Measurements from ENCODE around the gene APOB. TPM values are rescaled to one million over a fixed set of nuclear protein-coding genes. Genes with fewer than 3 reads are reported as not detected.

APOB gene
- total RNA-seq, 2 donors from 2014 or later = 7.5 to 14.1 TPM

- Histone ChIP-seq H3K36me3 (ENCODE audit: control insufficient read depth, insufficient read depth, low read length) (no peaks in the 10 kb centered on the region), H3K27me3 (ENCODE audit: control insufficient read depth, insufficient read depth, low read length, poor library complexity, severe bottlenecking) (no peaks in the 10 kb centered on the region), H3K9me3 (ENCODE audit: control insufficient read depth, low read length) (no peaks in the 10 kb centered on the region), H3K4me3 (ENCODE audit: low read length) (no peak overlapping the region), H3K27ac (ENCODE audit: low read depth, low read length) (no peak overlapping the region), H3K9ac (ENCODE audit: extremely low read depth, low read length, poor library complexity, severe bottlenecking) (no peak overlapping the region), H3K4me1 (ENCODE audit: control insufficient read depth, insufficient read depth, low read length) (no peaks in the 10 kb centered on the region)
- DNase-seq = no peak
- Mint-ChIP-seq H3K27me3 (ENCODE audit: insufficient read depth) (no peaks in the 10 kb centered on the region), H3K9me3 (no peaks in the 10 kb centered on the region), H3K36me3 (ENCODE audit: low read depth) (no peaks in the 10 kb centered on the region), H3K4me3 (no peak overlapping the region), H3K27ac (no peak overlapping the region), H3K4me1 (no peaks in the 10 kb centered on the region)
- 83 to 88% methylated on average over 1 to 2 of the region's 2 CpGs for WGBS, 2 experiments (ENCODE audit: insufficient coverage in 1 of 2, insufficient read length in 1 of 2)
- no peak for TF ChIP-seq CTCF (conservative IDR thresholded peaks at IDR 0.05)
Observed at GRCh38 chr2:20972792-20973565, 70.9 kb downstream of the APOB start.

- Mint-ChIP-seq H3K36me3 (ENCODE audit: low read depth) (no peaks in the 10 kb centered on the region), H3K9me3 (no peaks in the 10 kb centered on the region), H3K4me3 (no peak overlapping the region), H3K27me3 (ENCODE audit: insufficient read depth) (no peaks in the 10 kb centered on the region), H3K27ac (no peak overlapping the region), H3K4me1 (no peaks in the 10 kb centered on the region)
- Histone ChIP-seq H3K9ac (ENCODE audit: extremely low read depth, low read length, poor library complexity, severe bottlenecking) (no peak overlapping the region), H3K27ac (ENCODE audit: low read depth, low read length) (no peak overlapping the region), H3K36me3 (ENCODE audit: control insufficient read depth, insufficient read depth, low read length) (no peaks in the 10 kb centered on the region), H3K9me3 (ENCODE audit: control insufficient read depth, low read length) (no peaks in the 10 kb centered on the region), H3K4me1 (ENCODE audit: control insufficient read depth, insufficient read depth, low read length) (no peaks in the 10 kb centered on the region), H3K27me3 (ENCODE audit: control insufficient read depth, insufficient read depth, low read length, poor library complexity, severe bottlenecking) (peaks cover 4% of the 10 kb centered on the region), H3K4me3 (ENCODE audit: low read length) (no peak overlapping the region)
- TF ChIP-seq CTCF (conservative IDR thresholded peaks at IDR 0.05) = no peak
- DNase-seq = no peak
- 78 to 79% methylated on average over 5 of the region's 5 CpGs for WGBS, 2 experiments (ENCODE audit: insufficient coverage in 1 of 2, insufficient read length in 1 of 2)
Observed at GRCh38 chr2:20972110-20972509, 71.8 kb downstream of the APOB start.

- Mint-ChIP-seq H3K4me1 (no peaks in the 10 kb centered on the region), H3K9me3 (no peaks in the 10 kb centered on the region), H3K4me3 (no peak overlapping the region), H3K36me3 (ENCODE audit: low read depth) (no peaks in the 10 kb centered on the region), H3K27me3 (ENCODE audit: insufficient read depth) (peaks cover 4% of the 10 kb centered on the region), H3K27ac (no peak overlapping the region)
- Histone ChIP-seq H3K27ac (ENCODE audit: low read depth, low read length) (no peak overlapping the region), H3K9me3 (ENCODE audit: control insufficient read depth, low read length) (no peaks in the 10 kb centered on the region), H3K4me1 (ENCODE audit: control insufficient read depth, insufficient read depth, low read length) (no peaks in the 10 kb centered on the region), H3K4me3 (ENCODE audit: low read length) (no peak overlapping the region), H3K27me3 (ENCODE audit: control insufficient read depth, insufficient read depth, low read length, poor library complexity, severe bottlenecking) (peaks cover 11% of the 10 kb centered on the region), H3K9ac (ENCODE audit: extremely low read depth, low read length, poor library complexity, severe bottlenecking) (no peak overlapping the region), H3K36me3 (ENCODE audit: control insufficient read depth, insufficient read depth, low read length) (no peaks in the 10 kb centered on the region)
- no peak for TF ChIP-seq CTCF (conservative IDR thresholded peaks at IDR 0.05)
- no peak for DNase-seq
- 89 to 94% methylated on average over 3 to 4 of the region's 4 CpGs for WGBS, 2 experiments (ENCODE audit: insufficient coverage in 1 of 2, insufficient read length in 1 of 2)
Observed at GRCh38 chr2:20970068-20970467, 73.8 kb downstream of the APOB start.

Measured in endodermal cell (in vitro differentiated cells).